GM12892 (cell line): Measurements from ENCODE around the gene SEMA6D.

Source experiments
- POLR2A ChIP-seq: IDR thresholded peaks from 2 replicates; pipeline ENCODE4 v1.6.1; 2011; ENCODE audit warnings: low read depth, low read length, control low read depth
- POLR2AphosphoS5 ChIP-seq: IDR thresholded peaks from 2 replicates; pipeline ENCODE4 v1.6.1; 2011; ENCODE audit warnings: low read depth, low read length, control low read depth
- TAF1 ChIP-seq: IDR thresholded peaks from 2 replicates; pipeline ENCODE4 v1.6.1; 2011; ENCODE audit warnings: low read depth, mild to moderate bottlenecking, control low read depth, low read length, borderline replicate concordance

DNA sequence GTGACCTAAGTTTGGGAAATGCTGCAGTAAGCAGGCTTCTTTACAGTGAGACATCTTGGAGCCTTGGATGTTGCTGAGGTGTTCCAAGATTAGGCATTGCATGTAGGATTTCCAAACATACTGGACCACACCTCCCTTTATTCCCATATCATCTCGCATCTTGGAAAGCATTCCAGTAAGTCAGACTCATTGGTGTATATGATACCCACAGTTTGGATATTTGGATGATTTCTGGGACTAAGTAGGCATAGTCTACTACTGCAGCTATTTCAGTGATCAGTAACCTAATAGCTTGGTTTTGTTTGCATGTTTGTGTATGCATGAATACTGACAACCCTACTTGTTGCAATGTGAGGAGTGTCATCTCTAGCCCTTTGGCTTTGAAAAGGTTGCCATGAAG, 97.3 kb downstream of the SEMA6D start:
- no peak for TF ChIP-seq POLR2AphosphoS5
- TF ChIP-seq POLR2A, result no peak
- TF ChIP-seq TAF1, result no peak
